Stimulated activated CD4-positive, alpha-beta T cell treated with anti-CD3 and anti-CD28 coated beads, Interleukin-1b, Interleukin-23, amount 100 ng/mL, for 4 hours (primary cell): ENCODE data around the gene PTPRN2.
"Not testable (repeated sequence)": the region's sequence is repeated elsewhere in the genome, so short reads cannot be mapped to it uniquely, and the experiment has no call there.

Source experiments
- DNase-seq, 2 donors: peaks; one replicate each; pipeline ENCODE4 v3.0.0-alpha.2; 2020; ENCODE audit warnings: low read depth in 2 of 2

PTPRN2 gene

GRCh38 chr7:158419238-158419785 lies 168.3 kb downstream of the PTPRN2 start:
- DNase-seq = no peak

GRCh38 chr7:158418395-158418794 lies 169.2 kb downstream of the PTPRN2 start:
- not testable (repeated sequence) for DNase-seq

GRCh38 chr7:158416283-158416933 lies 171.2 kb downstream of the PTPRN2 start:
- DNase-seq = no peak

- DNase-seq = no peak
Observed at GRCh38 chr7:158415316-158415715, 172.3 kb downstream of the PTPRN2 start.

- DNase-seq = no peak
Observed at GRCh38 chr7:158414486-158414961, 173.1 kb downstream of the PTPRN2 start.

GRCh38 chr7:158414002-158414401 lies 173.6 kb downstream of the PTPRN2 start:
- DNase-seq = no peak

- no peak for DNase-seq
Observed at GRCh38 chr7:158411232-158411950, 176.2 kb downstream of the PTPRN2 start.

- no peak for DNase-seq
Observed at GRCh38 chr7:158410720-158411119, 176.9 kb downstream of the PTPRN2 start.

GRCh38 chr7:158409816-158410330 lies 177.8 kb downstream of the PTPRN2 start:
- no peak for DNase-seq

- DNase-seq = no peak
Observed at GRCh38 chr7:158409120-158409519, 178.5 kb downstream of the PTPRN2 start.

GRCh38 chr7:158408318-158408920 lies 179.2 kb downstream of the PTPRN2 start:
- DNase-seq = no peak

GRCh38 chr7:158407581-158408317 lies 179.9 kb downstream of the PTPRN2 start:
- DNase-seq = no peak

- DNase-seq = no peak
Observed at GRCh38 chr7:158406801-158407200, 180.8 kb downstream of the PTPRN2 start.

GRCh38 chr7:158406364-158406763 lies 181.3 kb downstream of the PTPRN2 start:
- DNase-seq = no peak

- not testable (repeated sequence) for DNase-seq
Observed at GRCh38 chr7:158405771-158406170, 181.9 kb downstream of the PTPRN2 start.

- DNase-seq = no peak
Observed at GRCh38 chr7:158405324-158405723, 182.3 kb downstream of the PTPRN2 start.

- DNase-seq = no peak
Observed at GRCh38 chr7:158404031-158404761, 183.4 kb downstream of the PTPRN2 start.

- no peak for DNase-seq
Observed at GRCh38 chr7:158403013-158403821, 184.4 kb downstream of the PTPRN2 start.

GRCh38 chr7:158402471-158402870 lies 185.2 kb downstream of the PTPRN2 start:
- no peak for DNase-seq

GRCh38 chr7:158401826-158402225 lies 185.8 kb downstream of the PTPRN2 start:
- no peak for DNase-seq
